OCI-LY3 (cell line): ENCODE data around the gene CUBN.
A peak's percentile ranks its signal among the peaks of the same experiment; 100 is the strongest.

Experiments
- H2AFZ ChIP-seq: fragments of 200-600, 300-600 bp; shearing (Covaris generic); 2 replicates; pipeline ENCODE4 v1.6.0; 2014; ENCODE audit warnings: antibody characterized with exemption, low read depth, low read length
- H3K27ac ChIP-seq: fragments of 200-600, 300-600 bp; sonication (generic); 2 replicates; pipeline ENCODE4 v1.5.1; 2014; ENCODE audit warnings: mild to moderate bottlenecking, low read length, moderate library complexity, mixed read lengths
- H3K27me3 ChIP-seq: fragments of 200-600, 300-600 bp; sonication (generic); 2 replicates; pipeline ENCODE4 v1.6.1; 2014; ENCODE audit warnings: low read depth, low read length, mixed read lengths
- H3K36me3 ChIP-seq: fragments of 200-600, 300-600 bp; sonication (generic); replicated peaks from 2 replicates; pipeline ENCODE3; 2014; ENCODE audit warnings: low read depth, low read length, mixed read lengths
- H3K4me1 ChIP-seq: fragments of 300-600, 200-600 bp; sonication (generic); 2 replicates; pipeline ENCODE4 v1.6.1; 2014; ENCODE audit warnings: low read length, mixed read lengths
- H3K4me2 ChIP-seq: fragments of 200-600, 300-600 bp; sonication (generic); 2 replicates; pipeline ENCODE4 v1.6.1; 2014; ENCODE audit warnings: low read length, mixed read lengths
- H3K4me3 ChIP-seq: fragments of 300-600, 200-600 bp; sonication (generic); 2 replicates; pipeline ENCODE4 v1.5.1; 2014; ENCODE audit warnings: antibody characterized with exemption, mild to moderate bottlenecking, low read length, moderate library complexity
- H3K79me2 ChIP-seq: fragments of 300-600, 200-600 bp; shearing (Covaris generic); 2 replicates; pipeline ENCODE4 v1.6.1; 2014; ENCODE audit warnings: mild to moderate bottlenecking, low read length, mixed read lengths
- H3K9ac ChIP-seq: fragments of 300-600, 200-600 bp; shearing (Covaris generic); 2 replicates; pipeline ENCODE4 v1.6.0; 2014; ENCODE audit warnings: mild to moderate bottlenecking, low read length, moderate library complexity
- H3K9me3 ChIP-seq: fragments of 200-600, 300-600 bp; shearing (Covaris generic); 2 replicates; pipeline ENCODE4 v1.6.1; 2014; ENCODE audit warnings: low read length, mixed read lengths; ENCODE audit not compliant: insufficient read depth
- H4K20me1 ChIP-seq: fragments of 200-600, 300-600 bp; sonication (generic); 2 replicates; pipeline ENCODE4 v1.6.1; 2016; ENCODE audit warnings: low read length, mixed read lengths; ENCODE audit not compliant: insufficient read depth
- CTCF ChIP-seq: fragments of 200-600, 300-600 bp; sonication (generic); IDR thresholded peaks from 2 replicates; pipeline ENCODE4 v1.5.1; 2014; ENCODE audit warnings: antibody characterized with exemption, low read length, low read depth
- EZH2phosphoT487 ChIP-seq: fragments of 200-600 bp; shearing (Covaris generic); IDR thresholded peaks from 2 replicates; pipeline ENCODE4 v1.6.1; 2018; ENCODE audit warnings: antibody characterized with exemption, mixed run types, low read depth

The CUBN gene

GRCh38 chr10:16853809-16854208, 275.8 kb downstream of the CUBN start:
- no peak overlapping the region for H3K4me2 ChIP-seq
- no peak overlapping the region for H3K4me3 ChIP-seq
- no peaks in the 10 kb centered on the region for H3K36me3 ChIP-seq
- H3K9me3 ChIP-seq: no peaks in the 10 kb centered on the region
- no peaks in the 10 kb centered on the region for H4K20me1 ChIP-seq
- no peaks in the 10 kb centered on the region for H3K4me1 ChIP-seq
- H3K27ac ChIP-seq: no peak overlapping the region
- TF ChIP-seq EZH2phosphoT487 (no peak), CTCF (no peak)
- H3K9ac ChIP-seq: no peak overlapping the region
- no peaks in the 10 kb centered on the region for H3K27me3 ChIP-seq
- no peaks in the 10 kb centered on the region for H3K79me2 ChIP-seq
- no peak overlapping the region for H2AFZ ChIP-seq

- no peaks in the 10 kb centered on the region for H3K27me3 ChIP-seq
- no peaks in the 10 kb centered on the region for H4K20me1 ChIP-seq
- H3K9me3 ChIP-seq: no peaks in the 10 kb centered on the region
- H3K27ac ChIP-seq: no peak overlapping the region
- H3K36me3 ChIP-seq: no peaks in the 10 kb centered on the region
- H3K4me1 ChIP-seq: no peaks in the 10 kb centered on the region
- no peaks in the 10 kb centered on the region for H3K79me2 ChIP-seq
- H2AFZ ChIP-seq: no peak overlapping the region
- H3K9ac ChIP-seq: no peak overlapping the region
- no peak overlapping the region for H3K4me2 ChIP-seq
- no peak overlapping the region for H3K4me3 ChIP-seq
- TF ChIP-seq EZH2phosphoT487: no peak
- peak; percentile 40 for TF ChIP-seq CTCF
These were observed 276.4 kb downstream of the CUBN start for GRCh38 chr10:16853201-16853600.

- Histone ChIP-seq H3K36me3 (no peaks in the 10 kb centered on the region), H2AFZ (no peak overlapping the region), H3K9ac (no peak overlapping the region), H4K20me1 (no peaks in the 10 kb centered on the region), H3K9me3 (no peaks in the 10 kb centered on the region), H3K4me1 (no peaks in the 10 kb centered on the region), H3K27ac (no peak overlapping the region), H3K79me2 (no peaks in the 10 kb centered on the region), H3K4me3 (no peak overlapping the region), H3K4me2 (no peak overlapping the region), H3K27me3 (no peaks in the 10 kb centered on the region)
- TF ChIP-seq EZH2phosphoT487 (no peak), CTCF (no peak)
These were observed 277.0 kb downstream of the CUBN start for GRCh38 chr10:16852624-16853023.

- no peak overlapping the region for H3K9ac ChIP-seq
- TF ChIP-seq CTCF: no peak
- no peak for TF ChIP-seq EZH2phosphoT487
- H3K9me3 ChIP-seq: no peaks in the 10 kb centered on the region
- no peaks in the 10 kb centered on the region for H3K79me2 ChIP-seq
- H2AFZ ChIP-seq: no peak overlapping the region
- H3K27ac ChIP-seq: no peak overlapping the region
- H4K20me1 ChIP-seq: no peaks in the 10 kb centered on the region
- H3K27me3 ChIP-seq: no peaks in the 10 kb centered on the region
- H3K4me2 ChIP-seq: no peak overlapping the region
- no peaks in the 10 kb centered on the region for H3K4me1 ChIP-seq
- no peak overlapping the region for H3K4me3 ChIP-seq
- H3K36me3 ChIP-seq: no peaks in the 10 kb centered on the region
These were observed 281.0 kb downstream of the CUBN start for GRCh38 chr10:16848562-16849154.
